Glomerular visceral epithelial cell (primary cell): ENCODE data around the gene FAM151B.
"Not testable (repeated sequence)": the region's sequence is repeated elsewhere in the genome, so short reads cannot be mapped to it uniquely, and the experiment has no call there.

Experiments
- DNase-seq: peaks from one replicate; pipeline ENCODE4 v3.0.0-alpha.2; 2016; ENCODE audit errors: extremely low spot score

The FAM151B gene

GRCh38 chr5:80503641-80504040 lies 15.7 kb downstream of the FAM151B start:
- no peak for DNase-seq

- DNase-seq: no peak
These were observed 16.9 kb downstream of the FAM151B start for GRCh38 chr5:80504833-80505232.

- no peak for DNase-seq
These were observed 19.8 kb downstream of the FAM151B start for GRCh38 chr5:80507663-80508062.

GRCh38 chr5:80508844-80509243 lies 20.9 kb downstream of the FAM151B start:
- no peak for DNase-seq

GRCh38 chr5:80509362-80509761 lies 21.5 kb downstream of the FAM151B start:
- DNase-seq: no peak

GRCh38 chr5:80516826-80517225 lies 28.9 kb downstream of the FAM151B start:
- peak; percentile 83 for DNase-seq

GRCh38 chr5:80540691-80541090 lies 52.8 kb downstream of the FAM151B start:
- no peak for DNase-seq

GRCh38 chr5:80541392-80541791 lies 53.5 kb downstream of the FAM151B start:
- DNase-seq: no peak

GRCh38 chr5:80554646-80555045 lies 66.7 kb downstream of the FAM151B start:
- no peak for DNase-seq

- DNase-seq: no peak
These were observed 67.2 kb downstream of the FAM151B start for GRCh38 chr5:80555099-80555498.

- no peak for DNase-seq
These were observed 71.3 kb downstream of the FAM151B start for GRCh38 chr5:80559244-80559643.

- peak; percentile 77 for DNase-seq
These were observed 77.4 kb downstream of the FAM151B start for GRCh38 chr5:80565330-80565729.

- no peak for DNase-seq
These were observed 78.9 kb downstream of the FAM151B start for GRCh38 chr5:80566711-80567259.

- DNase-seq: no peak
These were observed 80.4 kb downstream of the FAM151B start for GRCh38 chr5:80568251-80568650.

GRCh38 chr5:80569086-80569960 lies 81.4 kb downstream of the FAM151B start:
- no peak for DNase-seq

- peak; percentile 61 for DNase-seq
These were observed 82.3 kb downstream of the FAM151B start, which contains the start of gene ANKRD34B for GRCh38 chr5:80569961-80570786. Gene ANKRD34B (minus strand): TSS chr5:80570280. CDS start chr5:80560019, 10,261 bp downstream.

GRCh38 chr5:80573062-80573461 lies 85.2 kb downstream of the FAM151B start:
- no peak for DNase-seq

- no peak for DNase-seq
These were observed 88.5 kb downstream of the FAM151B start for GRCh38 chr5:80576383-80576782.

- DNase-seq: no peak
These were observed 89.8 kb downstream of the FAM151B start for GRCh38 chr5:80577707-80578106.

- DNase-seq: no peak
These were observed 91.2 kb downstream of the FAM151B start for GRCh38 chr5:80579050-80579449.

GRCh38 chr5:80580291-80580690 lies 92.4 kb downstream of the FAM151B start:
- DNase-seq: not testable (repeated sequence)

GRCh38 chr5:80584770-80585169 lies 96.9 kb downstream of the FAM151B start:
- DNase-seq: no peak
